Measurements from ENCODE around the gene JAZF1.

JAZF1 gene

DNA sequence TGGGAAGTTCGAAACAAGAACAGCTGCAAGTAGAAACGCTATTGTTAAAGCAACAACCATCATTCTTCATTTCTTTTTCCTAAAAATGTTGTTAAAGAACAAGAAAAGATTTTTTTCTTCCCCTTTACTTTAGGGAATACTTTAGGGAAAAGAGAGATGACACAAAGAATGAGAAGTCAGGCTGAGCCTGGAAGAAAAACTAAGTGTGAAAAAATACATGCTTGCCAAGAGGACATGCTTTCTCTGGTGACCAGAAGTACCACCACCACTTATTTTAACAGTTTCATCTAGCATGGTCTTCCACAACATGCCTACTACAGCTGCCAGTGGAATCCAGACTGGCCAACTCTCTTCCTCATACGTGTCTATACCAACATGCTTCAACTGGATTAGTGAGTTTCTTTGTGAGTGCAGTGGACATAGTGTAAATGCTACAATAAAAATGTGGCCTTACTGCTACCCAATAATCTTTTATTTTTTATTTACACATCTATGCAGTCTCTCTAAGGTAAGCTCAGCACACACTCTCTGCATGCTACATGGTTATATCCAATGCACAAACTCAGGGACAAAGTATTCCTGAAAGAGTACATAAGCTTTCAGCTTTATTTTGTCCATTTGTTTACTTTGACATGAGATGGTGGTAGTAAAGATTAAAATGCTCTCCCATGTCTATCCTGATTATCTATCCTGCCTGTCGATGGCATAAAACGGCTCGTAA is 244.4 kb downstream of the JAZF1 start:
- Histone ChIP-seq H3K4me3 (ENCODE audit: low read length) (no peak overlapping the region), H3K9me2 (replicated peaks; ENCODE audit: control insufficient read depth, low read length) (no peaks in the 10 kb centered on the region), H3F3A (ENCODE audit: control insufficient read depth, insufficient read depth) (no peaks in the 10 kb centered on the region), H4K20me1 (ENCODE audit: control insufficient read depth, insufficient read depth, low read depth, low read length) (peaks cover 9% of the 10 kb centered on the region; the same call in 1 of the 2 replicates), H3K27me3 (ENCODE audit: control insufficient read depth, low read length) (no peaks in the 10 kb centered on the region), H3K27ac (ENCODE audit: low read depth, low read length) (no peak overlapping the region), H3K79me2 (ENCODE audit: control insufficient read depth, low read length) (no peaks in the 10 kb centered on the region), H3K4me2 (ENCODE audit: low read length) (no peak overlapping the region), H3K9me3 (ENCODE audit: control insufficient read depth, insufficient read depth, low read length) (no peaks in the 10 kb centered on the region), H3K4me1 (ENCODE audit: control insufficient read depth, low read length) (no peaks in the 10 kb centered on the region), H3K36me3 (ENCODE audit: control insufficient read depth, low read length) (no peaks in the 10 kb centered on the region)
- TF ChIP-seq CTCF (IDR thresholded peaks at IDR 0.05; ENCODE audit: low read depth, low read length, poor library complexity, severe bottlenecking) (no peak), EZH2phosphoT487 (IDR thresholded peaks at IDR 0.05; ENCODE audit: borderline replicate concordance, low read length) (no peak)

- H3K9me2 ChIP-seq (replicated peaks; ENCODE audit: control insufficient read depth, low read length), result no peaks in the 10 kb centered on the region
- no peak overlapping the region for H3K27ac ChIP-seq (ENCODE audit: low read depth, low read length)
- H3K79me2 ChIP-seq (ENCODE audit: control insufficient read depth, low read length), result no peaks in the 10 kb centered on the region
- TF ChIP-seq CTCF (IDR thresholded peaks at IDR 0.05; ENCODE audit: low read depth, low read length, poor library complexity, severe bottlenecking) (peak; percentile 61), EZH2phosphoT487 (IDR thresholded peaks at IDR 0.05; ENCODE audit: borderline replicate concordance, low read length) (no peak)
- peaks cover 9% of the 10 kb centered on the region; the same call in 1 of the 2 replicates for H4K20me1 ChIP-seq (ENCODE audit: control insufficient read depth, insufficient read depth, low read depth, low read length)
- no peak overlapping the region for H3K4me2 ChIP-seq (ENCODE audit: low read length)
- H3F3A ChIP-seq (ENCODE audit: control insufficient read depth, insufficient read depth), result no peaks in the 10 kb centered on the region
- no peaks in the 10 kb centered on the region for H3K9me3 ChIP-seq (ENCODE audit: control insufficient read depth, insufficient read depth, low read length)
- no peaks in the 10 kb centered on the region for H3K4me1 ChIP-seq (ENCODE audit: control insufficient read depth, low read length)
- no peaks in the 10 kb centered on the region for H3K27me3 ChIP-seq (ENCODE audit: control insufficient read depth, low read length)
- no peaks in the 10 kb centered on the region for H3K36me3 ChIP-seq (ENCODE audit: control insufficient read depth, low read length)
- no peak overlapping the region for H3K4me3 ChIP-seq (ENCODE audit: low read length)
Observed at GRCh38 chr7:27933671-27934565, 246.7 kb downstream of the JAZF1 start.

DNA sequence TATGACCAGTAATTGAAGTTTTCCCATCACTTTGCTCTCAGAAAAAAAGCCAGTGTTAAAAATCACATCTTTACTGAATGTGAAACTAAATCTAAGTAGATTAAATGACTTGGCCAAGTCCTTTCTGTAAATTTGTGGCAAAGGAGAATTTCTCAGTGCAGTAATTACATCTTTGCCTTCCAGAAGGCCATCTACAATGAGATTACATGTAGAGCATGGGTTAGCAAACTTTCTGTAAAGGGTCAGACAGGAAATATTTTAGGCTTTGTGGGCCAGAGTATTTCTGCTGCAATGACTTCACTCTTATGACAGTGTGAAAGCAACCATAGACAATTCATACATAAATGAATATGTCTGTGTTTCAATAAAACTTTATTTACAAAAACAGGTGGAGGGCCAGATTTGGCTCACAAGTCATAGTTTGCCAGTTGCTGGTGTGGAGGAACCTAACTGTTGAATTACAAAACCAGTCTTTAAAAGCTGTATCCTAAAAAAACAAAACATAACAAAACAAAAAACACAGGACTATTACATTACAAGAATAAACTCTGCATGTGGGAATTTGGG is 249.6 kb downstream of the JAZF1 start:
- Histone ChIP-seq H3K4me2 (ENCODE audit: low read length) (no peak overlapping the region), H3K27ac (ENCODE audit: low read depth, low read length) (no peak overlapping the region), H3K36me3 (ENCODE audit: control insufficient read depth, low read length) (no peaks in the 10 kb centered on the region), H3K4me1 (ENCODE audit: control insufficient read depth, low read length) (no peaks in the 10 kb centered on the region), H3F3A (ENCODE audit: control insufficient read depth, insufficient read depth) (no peaks in the 10 kb centered on the region), H3K4me3 (ENCODE audit: low read length) (no peak overlapping the region), H3K27me3 (ENCODE audit: control insufficient read depth, low read length) (no peaks in the 10 kb centered on the region), H3K9me3 (ENCODE audit: control insufficient read depth, insufficient read depth, low read length) (no peaks in the 10 kb centered on the region), H4K20me1 (ENCODE audit: control insufficient read depth, insufficient read depth, low read depth, low read length) (no peaks in the 10 kb centered on the region), H3K9me2 (replicated peaks; ENCODE audit: control insufficient read depth, low read length) (no peaks in the 10 kb centered on the region), H3K79me2 (ENCODE audit: control insufficient read depth, low read length) (no peaks in the 10 kb centered on the region)
- TF ChIP-seq CTCF (IDR thresholded peaks at IDR 0.05; ENCODE audit: low read depth, low read length, poor library complexity, severe bottlenecking) (no peak), EZH2phosphoT487 (IDR thresholded peaks at IDR 0.05; ENCODE audit: borderline replicate concordance, low read length) (no peak)

Data from DOHH2 (cell line).